Subcutaneous adipose tissue (tissue), 4 donors: ENCODE results near the gene ADAT3. TPM values are rescaled to one million over a fixed set of nuclear protein-coding genes. Genes with fewer than 3 reads are reported as not detected.

ENCODE experiments used
- CTCF ChIP-seq: fragments of 450-650 bp; IDR thresholded peaks from one replicate; pipeline ENCODE4 v1.5.1; 2016; ENCODE audit warnings: low read depth, mild to moderate bottlenecking, control low read depth, antibody characterized with exemption, moderate library complexity
- total RNA-seq, 4 donors: library from RNA; depleted of rRNA; stranded (reverse); fragments of >200 nt; gene quantifications; one replicate each; pipeline ENCODE4 v1.1.0, GENCODE V29; 2016

The ADAT3 gene
- total RNA-seq, 4 donors from 2014 or later, result 0.68 to 1.1 (median 0.93) TPM

GRCh38 chr19:1918975-1919374 is 13.8 kb downstream of the ADAT3 start:
- TF ChIP-seq CTCF, result no peak

- TF ChIP-seq CTCF, result no peak
Measured at GRCh38 chr19:1920644-1921043, 15.4 kb downstream of the ADAT3 start.

GRCh38 chr19:1921326-1921725 is 16.1 kb downstream of the ADAT3 start:
- TF ChIP-seq CTCF, result no peak

- TF ChIP-seq CTCF, result no peak
Measured at GRCh38 chr19:1921825-1922224, 16.6 kb downstream of the ADAT3 start.

GRCh38 chr19:1922803-1923202 is 17.6 kb downstream of the ADAT3 start:
- TF ChIP-seq CTCF, result no peak

GRCh38 chr19:1923319-1923718 is 18.1 kb downstream of the ADAT3 start:
- TF ChIP-seq CTCF, result no peak

GRCh38 chr19:1924320-1924961 is 19.2 kb downstream of the ADAT3 start:
- no peak for TF ChIP-seq CTCF
